ENCODE data around the gene CRTC1. TPM values are rescaled to one million over a fixed set of nuclear protein-coding genes. Genes with fewer than 3 reads are reported as not detected.
"Not testable (repeated sequence)": the region's sequence is repeated elsewhere in the genome, so short reads cannot be mapped to it uniquely, and the experiment has no call there.

Gene CRTC1
- total RNA-seq, 2 donors from 2014 or later, result 4.9 to 6.5 TPM

- WGBS, 2 donors, result 40 to 50% methylated on average over 14 of the region's 14 CpGs
- DNase-seq (peak; percentile 23 to 66 (median 44)), ATAC-seq (peak; percentile 72)
- Histone ChIP-seq H3K4me1 (no peaks in the 10 kb centered on the region), H3K36me3 (replicated peaks in 1 of 2; ENCODE audit: insufficient read depth in 1 of 2, low read depth in 2 of 2) (no peaks in the 10 kb centered on the region), H3K9me3 (no peaks in the 10 kb centered on the region), H3K4me3 (no peak overlapping the region), H3K27ac (no peak overlapping the region), H3K27me3 (no peaks in the 10 kb centered on the region)
- intact Hi-C loops (cut with DNase I), result no loop called here
- no peak for TF ChIP-seq POLR2A (IDR thresholded peaks at IDR 0.05)
- TF ChIP-seq, protein P1, sequence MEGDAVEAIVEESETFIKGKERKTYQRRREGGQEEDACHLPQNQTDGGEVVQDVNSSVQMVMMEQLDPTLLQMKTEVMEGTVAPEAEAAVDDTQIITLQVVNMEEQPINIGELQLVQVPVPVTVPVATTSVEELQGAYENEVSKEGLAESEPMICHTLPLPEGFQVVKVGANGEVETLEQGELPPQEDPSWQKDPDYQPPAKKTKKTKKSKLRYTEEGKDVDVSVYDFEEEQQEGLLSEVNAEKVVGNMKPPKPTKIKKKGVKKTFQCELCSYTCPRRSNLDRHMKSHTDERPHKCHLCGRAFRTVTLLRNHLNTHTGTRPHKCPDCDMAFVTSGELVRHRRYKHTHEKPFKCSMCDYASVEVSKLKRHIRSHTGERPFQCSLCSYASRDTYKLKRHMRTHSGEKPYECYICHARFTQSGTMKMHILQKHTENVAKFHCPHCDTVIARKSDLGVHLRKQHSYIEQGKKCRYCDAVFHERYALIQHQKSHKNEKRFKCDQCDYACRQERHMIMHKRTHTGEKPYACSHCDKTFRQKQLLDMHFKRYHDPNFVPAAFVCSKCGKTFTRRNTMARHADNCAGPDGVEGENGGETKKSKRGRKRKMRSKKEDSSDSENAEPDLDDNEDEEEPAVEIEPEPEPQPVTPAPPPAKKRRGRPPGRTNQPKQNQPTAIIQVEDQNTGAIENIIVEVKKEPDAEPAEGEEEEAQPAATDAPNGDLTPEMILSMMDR (IDR thresholded peaks at IDR 0.05), result no peak
Observed at GRCh38 chr19:18809149-18809868, 125.8 kb downstream of the CRTC1 start.

GRCh38 chr19:18811638-18812037, 128.2 kb downstream of the CRTC1 start:
- H3K4me3 ChIP-seq; H3K9me3 ChIP-seq; H3K27me3 ChIP-seq; H3K36me3 ChIP-seq (replicated peaks in 1 of 2; ENCODE audit: insufficient read depth in 1 of 2, low read depth in 2 of 2); ATAC-seq; DNase-seq; H3K27ac ChIP-seq; intact Hi-C loops (cut with DNase I); H3K4me1 ChIP-seq: not testable (repeated sequence)
- 93 to 95% methylated on average over 5 of the region's 5 CpGs for WGBS, 2 donors

GRCh38 chr19:18814063-18814462, 130.6 kb downstream of the CRTC1 start:
- 43 to 52% methylated on average over 9 of the region's 9 CpGs for WGBS, 2 donors
- no peaks in the 10 kb centered on the region for H3K9me3 ChIP-seq
- H3K27me3 ChIP-seq, result no peaks in the 10 kb centered on the region
- H3K36me3 ChIP-seq (replicated peaks in 1 of 2; ENCODE audit: insufficient read depth in 1 of 2, low read depth in 2 of 2), result no peaks in the 10 kb centered on the region
- no peaks in the 10 kb centered on the region for H3K4me1 ChIP-seq
- TF ChIP-seq POLR2A (IDR thresholded peaks at IDR 0.05), result no peak
- TF ChIP-seq, protein P1 (IDR thresholded peaks at IDR 0.05), result peak in 1 of 7 experiments; percentile 10
- ATAC-seq (no peak), DNase-seq (no peak)
- intact Hi-C loops (cut with DNase I), result no loop called here
- H3K27ac ChIP-seq, result no peak overlapping the region
- no peak overlapping the region for H3K4me3 ChIP-seq

DNA sequence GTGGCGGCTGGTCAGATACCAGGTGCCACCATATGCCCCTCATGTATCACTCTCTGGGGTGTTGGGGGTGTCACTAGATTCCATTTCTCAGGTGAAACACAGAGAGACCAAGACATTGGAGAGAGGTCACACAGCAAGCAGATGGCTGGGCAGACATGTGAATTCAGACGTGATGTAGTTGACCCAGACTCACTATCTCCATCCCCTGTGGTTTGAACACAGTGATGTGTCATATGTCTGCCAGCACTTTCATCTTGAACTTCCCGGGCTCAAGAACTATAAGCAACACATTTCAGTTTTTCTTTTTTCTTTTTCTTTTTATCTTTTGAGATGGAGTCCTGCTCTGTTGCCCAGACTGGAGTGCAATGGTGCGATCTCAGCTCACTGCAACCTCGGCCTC, 132.2 kb downstream of the CRTC1 start:
- 79% methylated on average over 5 of the region's 5 CpGs for WGBS, 2 donors
- Histone ChIP-seq H3K4me1 (no peaks in the 10 kb centered on the region), H3K27me3 (no peaks in the 10 kb centered on the region), H3K9me3 (no peaks in the 10 kb centered on the region), H3K4me3 (no peak overlapping the region), H3K36me3 (replicated peaks in 1 of 2; ENCODE audit: insufficient read depth in 1 of 2, low read depth in 2 of 2) (no peaks in the 10 kb centered on the region), H3K27ac (no peak overlapping the region)
- DNase-seq, result no peak
- ATAC-seq, result no peak
- intact Hi-C loops (cut with DNase I), result no loop called here
- no peak for TF ChIP-seq POLR2A (IDR thresholded peaks at IDR 0.05)
- TF ChIP-seq, protein P1 (IDR thresholded peaks at IDR 0.05), result no peak

GRCh38 chr19:18816645-18817044, 133.2 kb downstream of the CRTC1 start:
- H3K4me1 ChIP-seq; DNase-seq; H3K27ac ChIP-seq; H3K4me3 ChIP-seq; H3K9me3 ChIP-seq; ATAC-seq; intact Hi-C loops (cut with DNase I); H3K36me3 ChIP-seq (replicated peaks in 1 of 2; ENCODE audit: insufficient read depth in 1 of 2, low read depth in 2 of 2); H3K27me3 ChIP-seq: not testable (repeated sequence)
- 86 to 95% methylated on average over 2 to 4 of the region's 4 CpGs for WGBS, 2 donors

- no peak overlapping the region for H3K4me3 ChIP-seq
- no peak for TF ChIP-seq POLR2A (IDR thresholded peaks at IDR 0.05)
- TF ChIP-seq, protein P1 (IDR thresholded peaks at IDR 0.05), result no peak
- no peaks in the 10 kb centered on the region for H3K9me3 ChIP-seq
- intact Hi-C loops (cut with DNase I), result no loop called here
- no peaks in the 10 kb centered on the region for H3K36me3 ChIP-seq (replicated peaks in 1 of 2; ENCODE audit: insufficient read depth in 1 of 2, low read depth in 2 of 2)
- no peak for DNase-seq
- H3K27ac ChIP-seq, result no peak overlapping the region
- 77 to 79% methylated on average over 9 of the region's 9 CpGs for WGBS, 2 donors
- no peaks in the 10 kb centered on the region for H3K4me1 ChIP-seq
- ATAC-seq, result no peak
- no peaks in the 10 kb centered on the region for H3K27me3 ChIP-seq
Observed at GRCh38 chr19:18817574-18817973, 134.1 kb downstream of the CRTC1 start.

All from body of pancreas (tissue), 4 donors.